IMR-90 (cell line): ENCODE data around the gene PPIP5K2. TPM values are rescaled to one million over a fixed set of nuclear protein-coding genes. Genes with fewer than 3 reads are reported as not detected.

ENCODE experiments used
- ATAC-seq: fragments of 200-7000 bp; cut with Tn5 transposase; 2 replicates; pipeline ENCODE4 v1.9.1; 2020; ENCODE audit warnings: low read depth, mild to moderate bottlenecking, moderate library complexity
- BruUV-seq: library from RNA; stranded (reverse); fragments of 400-500 nt; replicated peaks from 2 replicates; lab custom pipeline; 2021; lab: Mats Ljungman, UMichigan
- CTCF ChIA-PET: fragments of 300-600 bp; formaldehyde crosslinking; extraction: SDS; loops from one replicate; lab custom pipeline; 2021; ENCODE audit warnings: antibody characterized with exemption; lab: Yijun Ruan, JAX
- POLR2A ChIA-PET: fragments of 300-600 bp; sonication (Branson Sonifier 250); formaldehyde crosslinking; loops from one replicate; lab custom pipeline; 2022; ENCODE audit warnings: antibody characterized with exemption; ENCODE audit not compliant: unreplicated experiment; lab: Charles Lee
- DNase-seq: peaks from one replicate; pipeline ENCODE4 v3.0.0; 2013
- H2AFZ ChIP-seq: replicated peaks from 2 replicates; pipeline ENCODE3; 2013; ENCODE audit warnings: low read length, mild to moderate bottlenecking; ENCODE audit not compliant: poor library complexity
- H2AK5ac ChIP-seq: 2 replicates; pipeline ENCODE4 v1.6.1; 2013; ENCODE audit warnings: low read depth, low read length, inconsistent platforms
- H2AK9ac ChIP-seq: replicated peaks from 2 replicates; pipeline ENCODE3; 2013; ENCODE audit warnings: mild to moderate bottlenecking, low read depth, low read length, moderate library complexity; ENCODE audit not compliant: poor library complexity
- H2BK120ac ChIP-seq: 2 replicates; pipeline ENCODE4 v1.6.1; 2013; ENCODE audit warnings: low read depth, low read length, inconsistent platforms
- H2BK15ac ChIP-seq: 3 replicates; pipeline ENCODE4 v1.6.1; 2013; ENCODE audit warnings: low read depth, low read length, inconsistent platforms
- H2BK20ac ChIP-seq: 2 replicates; pipeline ENCODE4 v1.6.1; 2013; ENCODE audit warnings: low read depth, mild to moderate bottlenecking, inconsistent platforms, low read length, moderate library complexity
- H2BK5ac ChIP-seq: 2 replicates; pipeline ENCODE4 v1.6.1; 2013; ENCODE audit warnings: mild to moderate bottlenecking, low read depth, low read length, inconsistent platforms; ENCODE audit not compliant: poor library complexity, severe bottlenecking
- H3K14ac ChIP-seq: replicated peaks from 2 replicates; pipeline ENCODE4 v1.6.1; 2013; ENCODE audit warnings: low read depth, low read length, inconsistent platforms
- H3K18ac ChIP-seq: 2 replicates; pipeline ENCODE4 v1.6.1; 2013; ENCODE audit warnings: low read depth, low read length, control low read depth
- H3K23ac ChIP-seq: 2 replicates; pipeline ENCODE4 v1.6.1; 2013; ENCODE audit warnings: low read depth, low read length, inconsistent platforms
- H3K27ac ChIP-seq: 2 replicates; pipeline ENCODE4 v1.5.1; 2013; ENCODE audit warnings: mild to moderate bottlenecking, control low read depth, low read length; ENCODE audit not compliant: insufficient read depth
- H3K27me3 ChIP-seq: 2 replicates; pipeline ENCODE4 v1.6.1; 2013; ENCODE audit warnings: low read length; ENCODE audit not compliant: control insufficient read depth, insufficient read depth
- H3K36me3 ChIP-seq: 2 replicates; pipeline ENCODE4 v1.6.1; 2013; ENCODE audit warnings: low read length, mixed read lengths; ENCODE audit not compliant: control insufficient read depth, insufficient read depth
- H3K4ac ChIP-seq: 2 replicates; pipeline ENCODE4 v1.6.1; 2013; ENCODE audit warnings: low read depth, low read length, inconsistent platforms
- H3K4me1 ChIP-seq: 2 replicates; pipeline ENCODE4 v1.6.1; 2013; ENCODE audit warnings: low read length, mixed read lengths; ENCODE audit not compliant: control insufficient read depth, insufficient read depth
- H3K4me2 ChIP-seq: 2 replicates; pipeline ENCODE4 v1.6.1; 2013; ENCODE audit warnings: low read depth, mild to moderate bottlenecking, control low read depth, low read length, moderate library complexity
- H3K4me3 ChIP-seq: 2 replicates; pipeline ENCODE4 v1.5.1; 2013; ENCODE audit warnings: low read depth, mild to moderate bottlenecking, control low read depth, low read length, moderate library complexity; ENCODE audit not compliant: insufficient read depth
- H3K56ac ChIP-seq: 2 replicates; pipeline ENCODE4 v1.6.1; 2013; ENCODE audit warnings: low read length, inconsistent platforms; ENCODE audit not compliant: insufficient read depth; ENCODE audit errors: extremely low read depth
- H3K79me1 ChIP-seq, 2 experiments: 2 replicates each; pipeline ENCODE4 v1.6.1; 2013; ENCODE audit warnings: low read length in 2 of 2, inconsistent platforms in 1 of 2, low read depth in 1 of 2
- H3K9ac ChIP-seq: 2 replicates; pipeline ENCODE4 v1.6.1; 2013; ENCODE audit warnings: low read depth, low read length, control low read depth
- H3K9me1 ChIP-seq: 2 replicates; pipeline ENCODE4 v1.6.1; 2013; ENCODE audit warnings: low read length, inconsistent platforms; ENCODE audit not compliant: insufficient read depth
- H3K9me3 ChIP-seq: 2 replicates; pipeline ENCODE4 v1.6.1; 2013; ENCODE audit warnings: low read length; ENCODE audit not compliant: control insufficient read depth, insufficient read depth
- H4K20me1 ChIP-seq: 2 replicates; pipeline ENCODE4 v1.6.1; 2013; ENCODE audit warnings: low read length, inconsistent platforms; ENCODE audit not compliant: insufficient read depth
- H4K5ac ChIP-seq: 2 replicates; pipeline ENCODE4 v1.6.1; 2013; ENCODE audit warnings: mild to moderate bottlenecking, low read depth, low read length, control low read depth
- H4K8ac ChIP-seq, 2 experiments: 2 replicates each; pipeline ENCODE4 v1.6.1; 2013; ENCODE audit warnings: low read depth in 2 of 2, low read length in 2 of 2, control low read depth in 1 of 2, inconsistent platforms in 1 of 2
- H4K91ac ChIP-seq: 2 replicates; pipeline ENCODE4 v1.6.1; 2013; ENCODE audit warnings: low read depth, low read length, inconsistent platforms; ENCODE audit not compliant: insufficient read depth
- BHLHE40 ChIP-seq: fragments of 150-350 bp; IDR thresholded peaks from 2 replicates; pipeline ENCODE4 v1.6.1; 2016; ENCODE audit warnings: mild to moderate bottlenecking, low read depth, low read length
- CEBPB ChIP-seq: IDR thresholded peaks from 2 replicates; pipeline ENCODE4 v1.6.1; 2012; ENCODE audit warnings: low read depth, low read length, improper control_type of control experiment
- CHD1 ChIP-seq: IDR thresholded peaks from 2 replicates; pipeline ENCODE4 v1.6.1; 2012; ENCODE audit warnings: low read depth, low read length, improper control_type of control experiment
- CTCF ChIP-seq: conservative IDR thresholded peaks from 2 replicates; pipeline ENCODE4 v1.5.1; 2012; ENCODE audit warnings: mild to moderate bottlenecking, low read depth, low read length, improper control_type of control experiment
- ELK1 ChIP-seq: fragments of 150-350 bp; IDR thresholded peaks from 2 replicates; pipeline ENCODE4 v1.6.1; 2016; ENCODE audit warnings: low read depth, mild to moderate bottlenecking, low read length, moderate library complexity, borderline replicate concordance
- FOS ChIP-seq: fragments of 150-350 bp; IDR thresholded peaks from 2 replicates; pipeline ENCODE4 v1.6.1; 2016; ENCODE audit warnings: low read depth, low read length
- MAZ ChIP-seq: IDR thresholded peaks from 2 replicates; pipeline ENCODE4 v1.6.1; 2012; ENCODE audit warnings: low read depth, mild to moderate bottlenecking, low read length, improper control_type of control experiment, moderate library complexity, borderline replicate concordance
- NFE2L2 ChIP-seq: fragments of 150-350 bp; IDR thresholded peaks from 2 replicates; pipeline ENCODE4 v1.6.1; 2016; ENCODE audit warnings: low read depth, mild to moderate bottlenecking, low read length
- RAD21 ChIP-seq: IDR thresholded peaks from 2 replicates; pipeline ENCODE4 v1.6.1; 2012; ENCODE audit warnings: low read length, improper control_type of control experiment
- RCOR1 ChIP-seq: IDR thresholded peaks from 2 replicates; pipeline ENCODE4 v1.6.1; 2012; ENCODE audit warnings: mild to moderate bottlenecking, low read length, improper control_type of control experiment; ENCODE audit not compliant: insufficient replicate concordance
- RFX5 ChIP-seq: IDR thresholded peaks from 2 replicates; pipeline ENCODE4 v1.8.0; 2012; ENCODE audit warnings: low read depth, mild to moderate bottlenecking, low read length, moderate library complexity
- SMC3 ChIP-seq: fragments of 150-350 bp; IDR thresholded peaks from 2 replicates; pipeline ENCODE4 v1.6.1; 2016; ENCODE audit warnings: low read depth, mild to moderate bottlenecking, antibody characterized with exemption, low read length, moderate library complexity
- USF2 ChIP-seq: fragments of 150-350 bp; IDR thresholded peaks from 2 replicates; pipeline ENCODE4 v1.6.1; 2017; ENCODE audit warnings: mild to moderate bottlenecking, antibody characterized with exemption, low read length, low read depth
- WGBS, 2 experiments: methylation state at CpG; one replicate each; pipeline versions ENCODE4 v1.1.5 to v1.1.7; 2013; ENCODE audit warnings: missing lambda C conversion rate in 2 of 2; ENCODE audit not compliant: insufficient read length in 1 of 2; ENCODE audit errors: extremely low coverage in 2 of 2; 5-methylcytosine and 5-hydroxymethylcytosine counted together
- dilution Hi-C: fragments of 300-500 bp; cut with HindIII; formaldehyde crosslinking; loops from one replicate; pipeline ENCODE4 v1.14.3; 2018; ENCODE audit warnings: low sequenced_read_pairs; ENCODE audit not compliant: unreplicated experiment
- in situ Hi-C: fragments of 300-500 bp; cut with MboI; formaldehyde crosslinking; loops from 3 replicates; pipeline ENCODE4 v1.14.3; 2019; ENCODE audit warnings: low sequenced_read_pairs, inconsistent platforms, mixed read lengths
- intact Hi-C: fragments of 100-400 bp; cut with micrococcal nuclease; formaldehyde crosslinking; loops from 2 replicates; pipeline ENCODE4 v1.10.0; 2022
- polyA plus RNA-seq, 3 experiments: library from polyadenylated mRNA; depleted of rRNA; stranded (reverse); fragments of >200 nt; gene quantifications; 2 replicates each; pipeline ENCODE4 v1.2.3, GENCODE V29; 2012; ENCODE audit warnings: low replicate concordance in 1 of 3
- total RNA-seq: library from RNA; depleted of rRNA; stranded (reverse); fragments of >200 nt; gene quantifications from 2 replicates; pipeline ENCODE4 v1.2.3, GENCODE V29; 2012

Gene PPIP5K2
- total and polyA plus RNA-seq, 2 of the 4 experiments (the other 2 are of a cell fraction), result 32.4 to 67.6 TPM

- no peak overlapping the region for H2BK120ac ChIP-seq
- in situ Hi-C loops, result no loop called here
- H3K4ac ChIP-seq, result no peak overlapping the region
- H3K56ac ChIP-seq, result no peak overlapping the region
- no TSS peak for BruUV-seq
- H3K18ac ChIP-seq, result no peak overlapping the region
- no peak overlapping the region for H2BK5ac ChIP-seq
- ATAC-seq (no peak), DNase-seq (no peak)
- H2BK15ac ChIP-seq, result no peak overlapping the region
- H3K9ac ChIP-seq, result no peak overlapping the region
- H3K27me3 ChIP-seq, result no peaks in the 10 kb centered on the region
- CTCF ChIA-PET, result no interaction called here
- H3K4me1 ChIP-seq, result no peaks in the 10 kb centered on the region
- no peaks in the 10 kb centered on the region; the same call in 1 of the 2 replicates for H3K36me3 ChIP-seq
- H3K9me3 ChIP-seq, result no peaks in the 10 kb centered on the region
- H4K5ac ChIP-seq, result no peak overlapping the region
- intact Hi-C loops, result no loop called here
- no peak overlapping the region for H2BK20ac ChIP-seq
- no peak overlapping the region for H2AK9ac ChIP-seq
- no CpG with 5 or more reads among the region's 3 CpGs for WGBS, 2 experiments
- no peak overlapping the region for H4K8ac ChIP-seq
- H3K27ac ChIP-seq, result no peak overlapping the region
- TF ChIP-seq CHD1 (no peak), CTCF (no peak), RCOR1 (no peak), FOS (no peak), SMC3 (no peak), ELK1 (no peak), CEBPB (no peak), BHLHE40 (no peak), RAD21 (no peak), MAZ (no peak), USF2 (no peak), RFX5 (no peak), NFE2L2 (no peak)
- H4K20me1 ChIP-seq, result no peaks in the 10 kb centered on the region
- no peak overlapping the region for H4K91ac ChIP-seq
- H3K4me3 ChIP-seq, result no peak overlapping the region
- dilution Hi-C loops, result no loop called here
- no peak overlapping the region for H2AK5ac ChIP-seq
- no peaks in the 10 kb centered on the region; a peak in 1 of 4 replicates for H3K79me1 ChIP-seq
- no peak overlapping the region for H3K23ac ChIP-seq
- no peak overlapping the region for H3K4me2 ChIP-seq
- H2AFZ ChIP-seq, result no peak overlapping the region
- POLR2A ChIA-PET, result no interaction called here
- H3K14ac ChIP-seq, result no peak overlapping the region
- no peaks in the 10 kb centered on the region for H3K9me1 ChIP-seq
Observed at GRCh38 chr5:103092676-103093075, 27.4 kb upstream of the PPIP5K2 start.
